ENCODE measurements around the gene SYT12. TPM values are rescaled to one million over a fixed set of nuclear protein-coding genes. Genes with fewer than 3 reads are reported as not detected.

SYT12 gene
- total RNA-seq, 1 donor from 2014 or later: 7.2 TPM

GRCh38 chr11:66981976-66982578 is 40.9 kb upstream of the SYT12 start:
- Mint-ChIP-seq H3K36me3 (ENCODE audit: low read depth) (peaks cover 2% of the 10 kb centered on the region), H3K27ac (ENCODE audit: unreplicated experiment) (peak overlapping the region; percentile 81), H3K4me1 (ENCODE audit: low read depth) (peaks cover 38% of the 10 kb centered on the region), H3K9me3 (ENCODE audit: low read depth) (peaks cover 2% of the 10 kb centered on the region), H3K27me3 (ENCODE audit: low read depth) (no peaks in the 10 kb centered on the region), H3K4me3 (ENCODE audit: unreplicated experiment) (peak overlapping the region; percentile 31)
- no peak for TF ChIP-seq CTCF (IDR thresholded peaks at IDR 0.05)
- no peak for DNase-seq (ENCODE audit: low spot score)

GRCh38 chr11:66983275-66983924 is 39.5 kb upstream of the SYT12 start:
- DNase-seq (ENCODE audit: low spot score): no peak
- H3K4me3 Mint-ChIP-seq (ENCODE audit: unreplicated experiment): no peak overlapping the region
- H3K36me3 Mint-ChIP-seq (ENCODE audit: low read depth): no peaks in the 10 kb centered on the region
- TF ChIP-seq CTCF (IDR thresholded peaks at IDR 0.05): no peak
- no peak overlapping the region for H3K27ac Mint-ChIP-seq (ENCODE audit: unreplicated experiment)
- no peaks in the 10 kb centered on the region for H3K27me3 Mint-ChIP-seq (ENCODE audit: low read depth)
- H3K4me1 Mint-ChIP-seq (ENCODE audit: low read depth): peaks cover 44% of the 10 kb centered on the region
- H3K9me3 Mint-ChIP-seq (ENCODE audit: low read depth): no peaks in the 10 kb centered on the region

DNA sequence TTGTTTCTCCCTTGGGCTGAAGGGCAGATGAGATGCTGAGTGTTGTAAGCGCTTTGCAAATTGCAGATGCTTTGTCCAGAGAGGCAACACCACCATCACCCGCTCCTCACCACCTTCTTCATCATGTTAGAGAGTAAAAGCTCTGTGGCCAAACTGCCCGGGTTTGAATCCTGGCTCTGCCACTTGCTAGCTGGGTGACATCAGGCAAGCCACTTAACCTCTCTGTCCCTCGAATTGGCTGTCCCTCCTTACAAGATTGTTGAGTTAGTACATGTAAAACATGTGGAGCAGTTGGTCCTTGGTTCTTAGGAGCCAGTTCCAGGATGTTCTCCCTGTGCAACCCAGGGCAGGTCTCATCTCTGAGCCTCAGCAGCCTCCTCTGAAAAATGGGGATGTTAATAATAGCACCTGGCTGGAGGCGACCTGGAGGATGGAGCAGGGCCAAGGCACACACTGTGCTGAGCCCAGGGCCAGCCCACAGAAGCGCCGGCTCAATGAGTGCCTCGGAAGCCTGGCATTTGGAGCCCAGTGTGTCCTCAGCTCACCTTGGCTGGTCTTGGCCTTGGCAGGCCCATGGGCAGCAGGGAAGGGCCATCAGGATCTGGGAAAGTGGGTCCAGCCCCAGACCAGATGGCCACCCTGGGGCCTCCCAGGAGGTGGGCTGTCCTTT is 37.3 kb upstream of the SYT12 start:
- no peak for DNase-seq (ENCODE audit: low spot score)
- H3K27ac Mint-ChIP-seq (ENCODE audit: unreplicated experiment): no peak overlapping the region
- H3K9me3 Mint-ChIP-seq (ENCODE audit: low read depth): no peaks in the 10 kb centered on the region
- peaks cover 44% of the 10 kb centered on the region for H3K4me1 Mint-ChIP-seq (ENCODE audit: low read depth)
- TF ChIP-seq CTCF (IDR thresholded peaks at IDR 0.05): no peak
- no peaks in the 10 kb centered on the region for H3K27me3 Mint-ChIP-seq (ENCODE audit: low read depth)
- H3K36me3 Mint-ChIP-seq (ENCODE audit: low read depth): no peaks in the 10 kb centered on the region
- H3K4me3 Mint-ChIP-seq (ENCODE audit: unreplicated experiment): no peak overlapping the region

GRCh38 chr11:66986178-66986545 is 36.8 kb upstream of the SYT12 start:
- H3K9me3 Mint-ChIP-seq (ENCODE audit: low read depth): no peaks in the 10 kb centered on the region
- no peak overlapping the region for H3K27ac Mint-ChIP-seq (ENCODE audit: unreplicated experiment)
- H3K36me3 Mint-ChIP-seq (ENCODE audit: low read depth): no peaks in the 10 kb centered on the region
- no peaks in the 10 kb centered on the region for H3K27me3 Mint-ChIP-seq (ENCODE audit: low read depth)
- TF ChIP-seq CTCF (IDR thresholded peaks at IDR 0.05): no peak
- no peak overlapping the region for H3K4me3 Mint-ChIP-seq (ENCODE audit: unreplicated experiment)
- DNase-seq (ENCODE audit: low spot score): no peak
- peaks cover 43% of the 10 kb centered on the region for H3K4me1 Mint-ChIP-seq (ENCODE audit: low read depth)

DNA sequence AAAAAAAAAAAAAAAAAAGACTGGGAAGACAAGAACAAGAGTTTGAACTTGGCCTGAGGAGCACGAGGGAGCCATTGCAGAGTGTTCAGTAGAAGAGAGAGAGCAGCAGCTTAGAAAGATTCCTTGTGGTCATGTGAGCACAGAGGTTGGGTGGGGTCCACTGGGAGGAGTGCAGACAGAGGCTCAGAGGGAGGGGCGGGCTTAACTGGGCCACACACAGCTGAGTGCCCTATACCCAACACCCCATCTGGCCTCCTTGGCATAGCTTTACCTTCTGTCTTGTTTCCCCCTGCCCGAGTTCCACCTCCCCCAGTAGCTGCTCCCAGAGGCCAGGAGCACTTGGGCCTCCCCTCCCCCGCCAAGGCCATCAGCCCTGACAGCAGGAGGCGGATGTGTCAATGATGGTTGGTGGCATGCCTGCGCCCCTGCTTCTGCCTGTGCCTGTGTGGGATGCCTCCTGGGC is 35.7 kb upstream of the SYT12 start:
- H3K4me3 Mint-ChIP-seq (ENCODE audit: unreplicated experiment): no peak overlapping the region
- no peaks in the 10 kb centered on the region for H3K27me3 Mint-ChIP-seq (ENCODE audit: low read depth)
- TF ChIP-seq CTCF (IDR thresholded peaks at IDR 0.05): no peak
- no peak for DNase-seq (ENCODE audit: low spot score)
- H3K27ac Mint-ChIP-seq (ENCODE audit: unreplicated experiment): no peak overlapping the region
- H3K9me3 Mint-ChIP-seq (ENCODE audit: low read depth): no peaks in the 10 kb centered on the region
- H3K4me1 Mint-ChIP-seq (ENCODE audit: low read depth): peaks cover 33% of the 10 kb centered on the region
- H3K36me3 Mint-ChIP-seq (ENCODE audit: low read depth): no peaks in the 10 kb centered on the region
